ENCODE results near the gene MYO9B.

Gene MYO9B

GRCh38 chr19:17237747-17238706, 162.4 kb downstream of the MYO9B start:
- FAIRE-seq (no peak), DNase-seq (ENCODE audit: low spot score) (no peak)

GRCh38 chr19:17240062-17240752, 164.6 kb downstream of the MYO9B start:
- FAIRE-seq (no peak), DNase-seq (ENCODE audit: low spot score) (no peak)

- DNase-seq (ENCODE audit: low spot score) (no peak), FAIRE-seq (no peak)
Measured at GRCh38 chr19:17240826-17241399, 165.3 kb downstream of the MYO9B start.

- DNase-seq (ENCODE audit: low spot score), result no peak
- FAIRE-seq, result no peak
Measured at GRCh38 chr19:17242431-17243208, 167.0 kb downstream of the MYO9B start.

- no peak for DNase-seq (ENCODE audit: low spot score)
- FAIRE-seq, result no peak
Measured at GRCh38 chr19:17243211-17243829, 167.7 kb downstream of the MYO9B start.

GRCh38 chr19:17243830-17244617, 168.4 kb downstream of the MYO9B start:
- DNase-seq (ENCODE audit: low spot score) (no peak), FAIRE-seq (no peak)

GRCh38 chr19:17244618-17245534, 169.3 kb downstream of the MYO9B start:
- no peak for DNase-seq (ENCODE audit: low spot score)
- FAIRE-seq, result no peak

- DNase-seq (ENCODE audit: low spot score), result no peak
- FAIRE-seq, result no peak
Measured at GRCh38 chr19:17245535-17245984, 170.0 kb downstream of the MYO9B start, which contains the start of gene NR2F6. NR2F6 (minus strand) TSS chr19:17245919; CDS start chr19:17245220, 699 bp downstream.

GRCh38 chr19:17246681-17247425, 171.3 kb downstream of the MYO9B start:
- FAIRE-seq (no peak), DNase-seq (ENCODE audit: low spot score) (no peak)

- DNase-seq (ENCODE audit: low spot score) (no peak), FAIRE-seq (no peak)
Measured at GRCh38 chr19:17248011-17248776, 172.6 kb downstream of the MYO9B start.

GRCh38 chr19:17249887-17250548, 174.4 kb downstream of the MYO9B start:
- no peak for FAIRE-seq
- no peak for DNase-seq (ENCODE audit: low spot score)

GRCh38 chr19:17254636-17255035, 179.1 kb downstream of the MYO9B start:
- DNase-seq (ENCODE audit: low spot score) (no peak), FAIRE-seq (no peak)

GRCh38 chr19:17255150-17255621, 179.6 kb downstream of the MYO9B start:
- no peak for FAIRE-seq
- DNase-seq (ENCODE audit: low spot score), result no peak

- DNase-seq (ENCODE audit: low spot score) (no peak), FAIRE-seq (no peak)
Measured at GRCh38 chr19:17256130-17256529, 180.6 kb downstream of the MYO9B start.

GRCh38 chr19:17259118-17259780, 183.7 kb downstream of the MYO9B start:
- no peak for FAIRE-seq
- no peak for DNase-seq (ENCODE audit: low spot score)

- no peak for FAIRE-seq
Measured at GRCh38 chr19:17259934-17260333, 184.4 kb downstream of the MYO9B start.

More at GRCh38 chr19:17259934-17260333, 184.4 kb downstream of the MYO9B start:
- DNase-seq (ENCODE audit: low spot score), result no peak

All from urothelium cell line (cell line).